Raji (cell line): Measurements from ENCODE around the gene NAA16.

Experiments used
- POLR2A ChIP-seq: IDR thresholded peaks from 2 replicates; pipeline ENCODE4 v1.6.1; 2011; ENCODE audit warnings: low read depth, low read length, control low read depth; ENCODE audit not compliant: insufficient read depth

NAA16 gene

GRCh38 chr13:41377446-41377845, 66.4 kb downstream of the NAA16 start:
- TF ChIP-seq POLR2A: no peak

- TF ChIP-seq POLR2A: no peak
Observed at GRCh38 chr13:41382431-41382830, 71.4 kb downstream of the NAA16 start.

- no peak for TF ChIP-seq POLR2A
Observed at GRCh38 chr13:41383386-41383785, 72.3 kb downstream of the NAA16 start.

- no peak for TF ChIP-seq POLR2A
Observed at GRCh38 chr13:41384749-41385503, 73.9 kb downstream of the NAA16 start.

GRCh38 chr13:41386211-41386610, 75.1 kb downstream of the NAA16 start:
- no peak for TF ChIP-seq POLR2A

GRCh38 chr13:41387576-41387975, 76.5 kb downstream of the NAA16 start:
- no peak for TF ChIP-seq POLR2A

- no peak for TF ChIP-seq POLR2A
Observed at GRCh38 chr13:41388143-41388881, 77.2 kb downstream of the NAA16 start.

GRCh38 chr13:41389580-41389979, 78.5 kb downstream of the NAA16 start:
- TF ChIP-seq POLR2A: no peak

GRCh38 chr13:41394166-41394565, 83.1 kb downstream of the NAA16 start:
- TF ChIP-seq POLR2A: no peak

- no peak for TF ChIP-seq POLR2A
Observed at GRCh38 chr13:41398494-41399170, 87.6 kb downstream of the NAA16 start.

GRCh38 chr13:41401366-41401765, 90.3 kb downstream of the NAA16 start:
- TF ChIP-seq POLR2A: no peak

- no peak for TF ChIP-seq POLR2A
Observed at GRCh38 chr13:41402691-41403511, 91.8 kb downstream of the NAA16 start.

- no peak for TF ChIP-seq POLR2A
Observed at GRCh38 chr13:41403983-41404382, 92.9 kb downstream of the NAA16 start.

- no peak for TF ChIP-seq POLR2A
Observed at GRCh38 chr13:41405367-41405766, 94.3 kb downstream of the NAA16 start.

- no peak for TF ChIP-seq POLR2A
Observed at GRCh38 chr13:41407380-41407779, 96.3 kb downstream of the NAA16 start.
